ENCODE data around the gene CAST.

Gene CAST

GRCh38 chr5:96745025-96745424, 82.8 kb downstream of the CAST start:
- TF ChIP-seq ZNF274 (IDR thresholded peaks at IDR 0.05; ENCODE audit: low read depth, low read length), result no peak

GRCh38 chr5:96745844-96746531, 83.8 kb downstream of the CAST start:
- TF ChIP-seq ZNF274 (IDR thresholded peaks at IDR 0.05; ENCODE audit: low read depth, low read length), result no peak
- H3K4me3 ChIP-seq (ENCODE audit: low read length), result no peak overlapping the region

More at GRCh38 chr5:96745025-96745424, 82.8 kb downstream of the CAST start:
- H3K4me3 ChIP-seq (ENCODE audit: low read length), result no peak overlapping the region

DNA sequence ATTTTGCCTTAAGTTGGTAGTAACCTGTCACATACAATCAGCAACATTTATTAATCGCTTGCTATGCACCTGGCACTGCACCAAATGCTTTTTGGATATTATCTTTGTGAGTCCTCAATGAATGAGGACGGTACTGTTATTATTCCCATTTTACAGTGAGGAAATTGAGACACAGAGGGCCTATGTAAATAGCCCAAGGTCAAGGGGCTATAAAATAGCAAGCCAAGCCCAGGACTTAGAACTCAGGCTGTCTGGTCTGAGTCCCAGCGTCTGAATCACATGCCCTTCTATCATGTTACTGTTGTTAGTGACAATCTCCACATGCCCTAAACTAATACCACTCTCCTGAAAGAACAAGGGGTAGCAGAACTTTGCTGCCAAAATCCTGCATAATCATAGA, 85.5 kb downstream of the CAST start:
- H3K4me3 ChIP-seq (ENCODE audit: low read length), result no peak overlapping the region
- TF ChIP-seq ZNF274 (IDR thresholded peaks at IDR 0.05; ENCODE audit: low read depth, low read length), result no peak

DNA sequence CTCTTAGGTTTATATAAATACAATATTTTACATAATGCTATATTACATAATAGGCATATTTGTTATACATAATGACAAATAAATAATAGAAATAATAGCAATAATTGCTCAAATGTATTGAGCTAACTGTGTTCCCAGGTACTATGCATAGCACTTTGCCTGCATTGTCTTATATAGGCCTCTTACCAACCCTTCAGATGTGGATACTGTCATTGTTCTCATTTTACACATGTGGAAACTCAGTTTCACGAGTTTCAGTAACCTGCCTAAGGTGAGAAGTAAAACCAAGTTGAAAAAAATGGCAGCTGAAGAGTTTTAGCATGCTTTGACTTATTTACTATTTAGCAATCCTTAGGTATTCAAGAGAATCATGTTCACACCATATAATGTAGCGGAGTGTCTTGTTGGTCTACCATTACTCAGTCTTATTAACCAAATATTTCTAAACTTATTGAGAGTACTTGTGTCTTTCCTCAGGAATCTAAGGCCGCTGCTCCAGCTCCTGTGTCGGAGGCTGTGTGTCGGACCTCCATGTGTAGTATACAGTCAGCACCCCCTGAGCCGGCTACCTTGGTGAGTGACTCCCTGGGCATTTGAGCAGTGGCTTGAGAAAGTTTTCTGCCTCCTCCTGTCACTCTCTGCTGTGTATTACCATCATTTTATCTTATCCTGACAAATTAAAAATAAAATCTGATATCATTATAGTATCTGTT, 88.1 kb downstream of the CAST start:
- no peak for TF ChIP-seq ZNF274 (IDR thresholded peaks at IDR 0.05; ENCODE audit: low read depth, low read length)

GRCh38 chr5:96751203-96752169, 89.3 kb downstream of the CAST start:
- H3K4me3 ChIP-seq (ENCODE audit: low read length), result no peak overlapping the region
- TF ChIP-seq ZNF274 (IDR thresholded peaks at IDR 0.05; ENCODE audit: low read depth, low read length), result no peak

More for the DNA sequence above, 88.1 kb downstream of the CAST start:
- no peak overlapping the region for H3K4me3 ChIP-seq (ENCODE audit: low read length)

DNA sequence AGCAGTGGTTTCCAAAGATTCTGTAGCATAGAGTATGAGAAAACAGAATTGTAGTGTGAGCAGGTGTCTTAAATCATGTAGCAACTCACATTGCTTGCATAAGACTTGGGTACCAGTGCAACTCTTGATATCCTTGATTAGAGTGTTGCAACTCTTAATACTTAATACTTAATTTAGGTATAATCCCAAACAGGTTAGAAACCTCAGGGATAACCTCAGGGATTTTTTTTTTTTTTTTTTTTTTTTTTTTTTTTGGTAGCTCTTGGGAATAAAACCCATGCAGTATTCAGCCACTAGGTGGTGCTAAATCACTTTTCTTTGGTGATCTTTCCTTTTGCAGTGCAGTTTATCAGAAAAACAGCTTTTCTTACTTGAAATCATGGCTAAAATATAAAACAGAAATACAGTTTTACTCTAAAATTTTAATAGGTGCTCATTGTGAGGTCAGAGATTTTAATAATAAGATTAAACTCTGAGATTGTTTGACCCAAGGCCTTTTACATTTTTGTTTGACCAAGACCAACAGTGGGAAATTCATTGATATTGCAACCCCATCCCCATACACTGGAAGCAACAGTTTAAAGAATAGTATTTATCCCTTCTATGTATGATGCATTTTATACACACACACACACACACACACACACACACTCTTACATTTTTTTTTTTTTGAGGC, 90.3 kb downstream of the CAST start:
- TF ChIP-seq ZNF274 (IDR thresholded peaks at IDR 0.05; ENCODE audit: low read depth, low read length), result no peak
- no peak overlapping the region for H3K4me3 ChIP-seq (ENCODE audit: low read length)

DNA sequence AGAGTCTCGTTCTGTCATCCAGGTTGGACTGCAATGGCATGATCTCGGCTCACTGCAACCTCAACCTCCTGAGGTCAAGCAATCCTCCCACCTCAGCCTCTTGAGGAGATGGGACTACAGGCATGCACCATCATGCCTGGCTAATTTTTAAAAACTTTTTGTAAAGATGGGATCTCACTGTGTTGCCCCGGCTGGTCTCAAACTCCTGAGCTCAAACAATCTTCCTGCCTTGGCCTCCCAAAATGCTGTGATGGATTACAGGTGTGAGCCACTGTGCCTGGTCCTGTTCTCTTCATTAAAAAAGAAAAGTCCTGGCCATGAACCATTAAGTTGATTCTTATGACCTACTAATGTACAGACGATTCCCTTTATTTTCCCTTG, 90.8 kb downstream of the CAST start:
- no peak overlapping the region for H3K4me3 ChIP-seq (ENCODE audit: low read length)
- no peak for TF ChIP-seq ZNF274 (IDR thresholded peaks at IDR 0.05; ENCODE audit: low read depth, low read length)

DNA sequence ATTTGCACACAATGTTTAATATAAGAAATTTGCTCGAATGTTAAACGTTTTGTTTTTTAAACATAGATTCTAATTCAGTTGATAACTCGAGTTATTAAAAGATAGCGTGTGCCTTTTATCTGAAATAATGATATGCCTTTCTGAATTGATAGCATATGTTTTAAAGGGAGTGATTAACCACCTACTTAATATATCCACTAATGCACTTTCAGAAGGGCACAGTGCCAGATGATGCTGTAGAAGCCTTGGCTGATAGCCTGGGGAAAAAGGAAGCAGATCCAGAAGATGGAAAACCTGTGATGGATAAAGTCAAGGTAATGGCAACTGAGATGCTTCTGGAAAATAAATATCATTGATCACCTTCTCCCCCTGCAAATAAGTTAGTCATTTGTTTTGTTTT, 91.7 kb downstream of the CAST start:
- H3K4me3 ChIP-seq (ENCODE audit: low read length), result no peak overlapping the region
- TF ChIP-seq ZNF274 (IDR thresholded peaks at IDR 0.05; ENCODE audit: low read depth, low read length), result no peak

DNA sequence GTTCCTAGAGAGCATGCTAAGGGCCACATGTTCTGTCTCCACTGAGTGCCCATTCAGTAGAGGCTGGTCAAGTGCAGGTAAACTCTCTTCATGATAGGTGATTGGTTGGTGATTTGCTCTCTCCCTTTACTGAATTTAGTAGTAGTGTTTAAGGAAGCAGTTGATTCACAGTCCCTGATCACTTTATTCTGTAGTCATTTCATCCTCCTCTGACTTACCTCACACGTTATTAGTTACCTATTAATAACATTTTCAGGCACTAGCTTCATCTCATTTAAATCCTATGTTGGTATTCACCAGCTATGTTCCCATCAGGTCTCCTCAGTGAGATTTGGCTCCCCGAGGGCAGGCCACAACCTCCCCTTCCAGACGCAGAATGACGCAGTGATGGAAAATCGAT, 93.7 kb downstream of the CAST start:
- H3K4me3 ChIP-seq (ENCODE audit: low read length), result no peak overlapping the region
- TF ChIP-seq ZNF274 (IDR thresholded peaks at IDR 0.05; ENCODE audit: low read depth, low read length), result no peak

DNA sequence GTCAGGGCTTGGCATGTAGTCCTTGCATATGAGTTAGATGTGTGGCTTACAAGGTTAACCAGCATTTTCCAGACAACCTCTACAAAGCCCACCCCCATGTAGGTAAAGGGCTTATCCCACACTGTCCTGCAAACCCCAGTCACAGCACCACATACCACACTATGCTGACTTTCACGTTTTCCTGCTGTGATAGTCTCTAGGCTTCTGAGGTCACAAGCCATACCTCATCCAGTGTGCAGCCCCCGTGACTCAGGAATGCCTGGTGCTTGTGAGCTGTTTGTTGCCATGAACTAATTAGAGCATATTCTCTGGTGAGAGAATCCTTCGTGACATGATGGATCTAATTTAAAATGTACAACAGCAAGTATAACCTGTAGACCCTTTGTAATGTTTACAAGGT, 94.8 kb downstream of the CAST start:
- TF ChIP-seq ZNF274 (IDR thresholded peaks at IDR 0.05; ENCODE audit: low read depth, low read length), result no peak
- no peak overlapping the region for H3K4me3 ChIP-seq (ENCODE audit: low read length)

GRCh38 chr5:96758621-96759020, 96.4 kb downstream of the CAST start:
- no peak for TF ChIP-seq ZNF274 (IDR thresholded peaks at IDR 0.05; ENCODE audit: low read depth, low read length)

GRCh38 chr5:96761618-96762017, 99.4 kb downstream of the CAST start:
- H3K4me3 ChIP-seq (ENCODE audit: low read length), result no peak overlapping the region
- TF ChIP-seq ZNF274 (IDR thresholded peaks at IDR 0.05; ENCODE audit: low read depth, low read length), result no peak

More at GRCh38 chr5:96758621-96759020, 96.4 kb downstream of the CAST start:
- no peak overlapping the region for H3K4me3 ChIP-seq (ENCODE audit: low read length)

- no peak overlapping the region for H3K4me3 ChIP-seq (ENCODE audit: low read length)
- no peak for TF ChIP-seq ZNF274 (IDR thresholded peaks at IDR 0.05; ENCODE audit: low read depth, low read length)
These were observed 100.8 kb downstream of the CAST start for GRCh38 chr5:96763026-96763425.

DNA sequence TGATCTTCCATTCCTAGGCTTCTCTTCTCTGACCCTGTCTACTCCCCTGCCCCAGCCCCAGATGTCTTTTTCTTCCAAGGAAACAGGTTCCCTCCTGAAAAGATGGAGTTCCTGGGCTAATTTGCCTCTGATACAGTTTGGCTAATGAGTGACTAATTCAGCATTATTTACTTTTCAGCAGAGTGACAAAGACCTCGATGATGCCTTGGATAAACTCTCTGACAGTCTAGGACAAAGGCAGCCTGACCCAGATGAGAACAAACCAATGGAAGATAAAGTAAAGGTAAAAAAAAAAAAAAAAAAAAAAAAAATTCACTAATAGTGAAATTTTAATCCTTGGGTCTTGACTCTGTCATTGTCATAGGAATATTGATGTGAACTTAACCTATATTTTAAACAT, 102.9 kb downstream of the CAST start:
- H3K4me3 ChIP-seq (ENCODE audit: low read length), result no peak overlapping the region
- no peak for TF ChIP-seq ZNF274 (IDR thresholded peaks at IDR 0.05; ENCODE audit: low read depth, low read length)

Measured in GM08714 (cell line).